Endothelial cell of umbilical vein (primary cell): Measurements from ENCODE around the gene ERCC6L. TPM values are rescaled to one million over a fixed set of nuclear protein-coding genes. Genes with fewer than 3 reads are reported as not detected.

ENCODE experiments used
- BruUV-seq: library from RNA; stranded (reverse); fragments of 400-500 nt; replicated peaks from 2 replicates; lab custom pipeline; 2021; lab: Mats Ljungman, UMichigan
- CTCF ChIA-PET: fragments of 300-600, 350-600 bp; sonication (Branson Sonifier 250); formaldehyde crosslinking; loops from one replicate; lab custom pipeline; 2021; ENCODE audit warnings: antibody characterized with exemption, inconsistent platforms; lab: Charles Lee
- POLR2A ChIA-PET: fragments of 300-600, 350-600 bp; sonication (Branson Sonifier 250); formaldehyde crosslinking; loops from one replicate; lab custom pipeline; 2021; ENCODE audit warnings: antibody characterized with exemption, inconsistent platforms; lab: Charles Lee
- DNase-seq: peaks from one replicate; pipeline ENCODE4 v3.0.0-alpha.2; 2011; ENCODE audit warnings: low read depth, low spot score
- FAIRE-seq: peaks from 2 replicates; lab custom pipeline; 2011; peaks lifted over from hg19 to GRCh38; lab: Jason Lieb, UNC
- H2AFZ ChIP-seq: 2 replicates; pipeline ENCODE4 v1.6.0; 2012; ENCODE audit warnings: low read depth, low read length, control low read depth, inconsistent platforms
- H3K27ac ChIP-seq: 2 replicates; pipeline ENCODE4 v1.5.1; 2011; ENCODE audit warnings: low read depth, mild to moderate bottlenecking, control low read depth, low read length, moderate library complexity; ENCODE audit not compliant: insufficient read depth
- H3K27me3 ChIP-seq, 2 experiments: 2 replicates each; pipeline versions ENCODE4 v1.6.0 to v1.6.1; 2011; ENCODE audit warnings: low read length in 2 of 2, mixed read lengths in 1 of 2; ENCODE audit not compliant: control insufficient read depth in 2 of 2, insufficient read depth in 2 of 2
- H3K36me3 ChIP-seq, 2 experiments: 2 replicates in 1 of 2; 3 replicates in 1 of 2; pipeline ENCODE4 v1.5.1; 2011; ENCODE audit warnings: low read length in 2 of 2, mild to moderate bottlenecking in 1 of 2, moderate library complexity in 1 of 2; ENCODE audit not compliant: control insufficient read depth in 2 of 2, insufficient read depth in 2 of 2; ENCODE audit errors: extremely low read depth in 1 of 2
- H3K4me1 ChIP-seq: 3 replicates; pipeline ENCODE4 v1.5.1; 2011; ENCODE audit warnings: mild to moderate bottlenecking, low read length; ENCODE audit not compliant: control insufficient read depth, insufficient read depth; ENCODE audit errors: extremely low read depth
- H3K4me2 ChIP-seq: 2 replicates; pipeline ENCODE4 v1.6.1; 2011; ENCODE audit warnings: low read length, control low read depth, mixed read lengths; ENCODE audit not compliant: insufficient read depth
- H3K4me3 ChIP-seq, 3 experiments: fragments of 200-600 bp in 1 of 3; sonication (generic), shearing (Covaris generic) in 1 of 3; replicated peaks in 1 of 3; 2 replicates each; pipeline ENCODE4 v1.5.1; 2011 to 2016; ENCODE audit warnings: control low read depth in 3 of 3, low read length in 3 of 3, mild to moderate bottlenecking in 2 of 3, inconsistent platforms in 1 of 3, low read depth in 1 of 3, moderate library complexity in 1 of 3; ENCODE audit not compliant: insufficient read depth in 1 of 3
- H3K79me2 ChIP-seq: 2 replicates; pipeline ENCODE4 v1.6.0; 2012; ENCODE audit warnings: low read length, inconsistent platforms; ENCODE audit not compliant: control insufficient read depth, insufficient read depth
- H3K9ac ChIP-seq: replicated peaks from 2 replicates; pipeline ENCODE3; 2011; ENCODE audit warnings: low read length, control low read depth; ENCODE audit not compliant: insufficient read depth; ENCODE audit errors: extremely low read depth
- H3K9me1 ChIP-seq: replicated peaks from 3 replicates; pipeline ENCODE4 v1.6.0; 2011; ENCODE audit warnings: mild to moderate bottlenecking, low read length; ENCODE audit not compliant: control insufficient read depth, insufficient read depth; ENCODE audit errors: extremely low read depth
- H3K9me3 ChIP-seq: replicated peaks from 2 replicates; pipeline ENCODE4 v1.5.1; 2012; ENCODE audit warnings: low read length, inconsistent platforms; ENCODE audit not compliant: control insufficient read depth, insufficient read depth
- H4K20me1 ChIP-seq: replicated peaks from 2 replicates; pipeline ENCODE3; 2011; ENCODE audit warnings: mild to moderate bottlenecking, low read length; ENCODE audit not compliant: control insufficient read depth, insufficient read depth; ENCODE audit errors: extremely low read depth
- EZH2 ChIP-seq: IDR thresholded peaks from 2 replicates; pipeline ENCODE4 v1.6.1; 2012; ENCODE audit warnings: borderline replicate concordance, low read depth, mild to moderate bottlenecking, moderate library complexity, low read length, inconsistent platforms; ENCODE audit not compliant: severe bottlenecking
- FOS ChIP-seq: IDR thresholded peaks from 2 replicates; pipeline ENCODE4 v1.6.1; 2011; ENCODE audit warnings: mild to moderate bottlenecking, low read length, moderate library complexity, borderline replicate concordance; ENCODE audit not compliant: insufficient read depth
- GATA2 ChIP-seq: IDR thresholded peaks from 2 replicates; pipeline ENCODE4 v1.7.0; 2011; ENCODE audit warnings: low read depth, mild to moderate bottlenecking, moderate library complexity, mixed read lengths, low read length; ENCODE audit not compliant: insufficient read length, insufficient read depth
- JUN ChIP-seq: IDR thresholded peaks from 2 replicates; pipeline ENCODE4 v1.6.1; 2011; ENCODE audit warnings: borderline replicate concordance, low read depth; ENCODE audit not compliant: insufficient read length, insufficient read depth
- MAX ChIP-seq: IDR thresholded peaks from 2 replicates; pipeline ENCODE4 v1.6.1; 2011; ENCODE audit not compliant: insufficient read depth, insufficient read length
- MYC ChIP-seq: IDR thresholded peaks from one replicate; pipeline ENCODE4 v1.6.1; 2011; ENCODE audit warnings: mild to moderate bottlenecking, low read depth, low read length
- POLR2A ChIP-seq: IDR thresholded peaks from 2 replicates; pipeline ENCODE4 v1.6.1; 2012; ENCODE audit warnings: low read depth, mild to moderate bottlenecking, control low read depth, low read length
- POLR2AphosphoS5 ChIP-seq: IDR thresholded peaks from 2 replicates; pipeline ENCODE4 v1.6.1; 2012; ENCODE audit warnings: low read depth, mild to moderate bottlenecking, control low read depth, low read length, moderate library complexity; ENCODE audit not compliant: insufficient read depth
- dilution Hi-C: fragments of 300-500 bp; cut with MboI; formaldehyde crosslinking; loops from one replicate; pipeline ENCODE4 v1.15.0; 2019; ENCODE audit warnings: low sequenced_read_pairs; ENCODE audit not compliant: extremely low pct_ligation_motif_present
- intact Hi-C: fragments of 100-400 bp; cut with micrococcal nuclease; formaldehyde crosslinking; loops from one replicate; pipeline ENCODE4 v1.10.0; 2022
- polyA plus RNA-seq, 4 experiments: library from polyadenylated mRNA; depleted of rRNA in 3 of 4; stranded (reverse) in 3 of 4; unstranded in 1 of 4; fragments of >200 nt; gene quantifications; 2 replicates each; pipeline versions ENCODE4 v1.2.1 to v1.2.3, GENCODE V29; 2011 to 2012; ENCODE audit warnings: missing spikeins in 1 of 4
- total RNA-seq: library from RNA; stranded (reverse); gene quantifications from 2 replicates; pipeline ENCODE4 v1.2.3, GENCODE V29; 2021
- TF ChIP-seq, protein P1 (sequence below), 2 donors: IDR thresholded peaks; 1 replicate in 1 of 2; 2 replicates in 1 of 2; pipeline ENCODE4 v1.5.1; 2011; ENCODE audit warnings: low read length in 2 of 2, mild to moderate bottlenecking in 2 of 2, moderate library complexity in 2 of 2, control low read depth in 1 of 2, inconsistent platforms in 1 of 2, low read depth in 1 of 2; ENCODE audit not compliant: insufficient read depth in 1 of 2; ENCODE audit errors: extremely low read depth in 1 of 2

Gene ERCC6L
- total and polyA plus RNA-seq, 2 donors (not counting 3 experiments of a cell fraction or from before 2014, with no cell fraction given) = 0.92 to 6.7 TPM

DNA sequence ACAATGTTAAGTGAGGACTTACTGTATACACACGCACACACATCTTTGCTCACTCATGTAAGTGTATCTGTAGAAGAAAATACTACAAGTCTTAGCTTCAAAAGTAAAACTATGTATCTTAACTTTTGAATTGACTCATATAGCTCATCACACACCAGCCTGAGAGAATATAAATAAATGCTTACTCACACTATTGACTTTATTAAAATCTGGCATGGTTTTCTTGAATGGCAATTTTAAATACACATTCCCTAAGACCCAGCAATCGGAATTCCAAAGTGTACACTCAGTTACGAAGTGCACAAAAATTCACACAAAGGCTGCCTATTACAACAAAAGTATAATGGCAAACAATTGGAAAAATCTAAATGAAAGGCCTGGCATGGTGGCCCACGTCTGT lies 2.0 kb downstream of the ERCC6L start:
- Histone ChIP-seq H3K9ac (no peak overlapping the region), H3K79me2 (peaks cover 21% of the 10 kb centered on the region), H3K27me3 (no peaks in the 10 kb centered on the region), H4K20me1 (no peaks in the 10 kb centered on the region), H3K9me3 (no peaks in the 10 kb centered on the region), H3K9me1 (no peaks in the 10 kb centered on the region), H3K27ac (no peak overlapping the region), H3K4me3 (no peak overlapping the region), H3K4me2 (no peak overlapping the region), H3K36me3 (no peaks in the 10 kb centered on the region), H3K4me1 (peaks cover 2% of the 10 kb centered on the region), H2AFZ (no peak overlapping the region)
- no peak for DNase-seq
- intact Hi-C loops = loop anchor here (5.0 kb wide), 2 partner anchors 40 to 185 kb away; partner anchors contain the start of gene RPS4X
- FAIRE-seq = no peak
- dilution Hi-C loops = no loop called here
- TF ChIP-seq FOS = no peak
- no peak for TF ChIP-seq JUN
- no peak for TF ChIP-seq GATA2
- TF ChIP-seq MYC = no peak
- no peak for TF ChIP-seq POLR2A
- no peak for TF ChIP-seq EZH2
- TF ChIP-seq, protein P1, sequence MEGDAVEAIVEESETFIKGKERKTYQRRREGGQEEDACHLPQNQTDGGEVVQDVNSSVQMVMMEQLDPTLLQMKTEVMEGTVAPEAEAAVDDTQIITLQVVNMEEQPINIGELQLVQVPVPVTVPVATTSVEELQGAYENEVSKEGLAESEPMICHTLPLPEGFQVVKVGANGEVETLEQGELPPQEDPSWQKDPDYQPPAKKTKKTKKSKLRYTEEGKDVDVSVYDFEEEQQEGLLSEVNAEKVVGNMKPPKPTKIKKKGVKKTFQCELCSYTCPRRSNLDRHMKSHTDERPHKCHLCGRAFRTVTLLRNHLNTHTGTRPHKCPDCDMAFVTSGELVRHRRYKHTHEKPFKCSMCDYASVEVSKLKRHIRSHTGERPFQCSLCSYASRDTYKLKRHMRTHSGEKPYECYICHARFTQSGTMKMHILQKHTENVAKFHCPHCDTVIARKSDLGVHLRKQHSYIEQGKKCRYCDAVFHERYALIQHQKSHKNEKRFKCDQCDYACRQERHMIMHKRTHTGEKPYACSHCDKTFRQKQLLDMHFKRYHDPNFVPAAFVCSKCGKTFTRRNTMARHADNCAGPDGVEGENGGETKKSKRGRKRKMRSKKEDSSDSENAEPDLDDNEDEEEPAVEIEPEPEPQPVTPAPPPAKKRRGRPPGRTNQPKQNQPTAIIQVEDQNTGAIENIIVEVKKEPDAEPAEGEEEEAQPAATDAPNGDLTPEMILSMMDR (IDR thresholded peaks at IDR 0.05; ENCODE audit: extremely low read depth in 1 of 2, insufficient read depth in 1 of 2, low read depth in 1 of 2, low read length in 2 of 2) = no peak
- no peak for TF ChIP-seq MAX
- TF ChIP-seq POLR2AphosphoS5 = no peak
- ChIA-PET POLR2A (no interaction called here), CTCF (no interaction called here)
- BruUV-seq = TSS peak; percentile 2
